Raji (cell line): Measurements from ENCODE around the gene IL25.

Experiments used
- POLR2A ChIP-seq: IDR thresholded peaks from 2 replicates; pipeline ENCODE4 v1.6.1; 2011; ENCODE audit warnings: low read depth, low read length, control low read depth; ENCODE audit not compliant: insufficient read depth

Gene IL25

GRCh38 chr14:23389396-23389795 is 16.8 kb downstream of the IL25 start:
- no peak for TF ChIP-seq POLR2A

DNA sequence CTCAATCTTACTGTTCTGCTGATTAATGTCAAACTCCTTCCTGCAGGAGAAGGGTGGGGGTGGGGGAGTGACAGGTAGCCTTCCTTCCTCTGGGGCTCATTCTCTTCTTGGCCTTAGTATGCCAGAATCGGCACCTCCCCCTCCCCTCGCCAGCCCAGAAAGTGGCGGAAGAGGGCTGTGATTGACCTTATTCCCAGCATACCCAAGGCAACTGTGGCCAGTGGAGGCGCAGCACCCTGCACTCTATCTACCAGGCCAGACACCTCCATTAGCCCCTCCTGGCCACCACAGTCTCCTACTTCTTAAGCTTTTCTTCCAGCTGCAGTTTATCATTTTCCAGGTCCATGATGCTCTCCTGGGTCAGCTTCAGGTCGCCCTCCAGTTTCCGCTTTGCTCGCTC is 20.0 kb downstream of the IL25 start:
- no peak for TF ChIP-seq POLR2A

DNA sequence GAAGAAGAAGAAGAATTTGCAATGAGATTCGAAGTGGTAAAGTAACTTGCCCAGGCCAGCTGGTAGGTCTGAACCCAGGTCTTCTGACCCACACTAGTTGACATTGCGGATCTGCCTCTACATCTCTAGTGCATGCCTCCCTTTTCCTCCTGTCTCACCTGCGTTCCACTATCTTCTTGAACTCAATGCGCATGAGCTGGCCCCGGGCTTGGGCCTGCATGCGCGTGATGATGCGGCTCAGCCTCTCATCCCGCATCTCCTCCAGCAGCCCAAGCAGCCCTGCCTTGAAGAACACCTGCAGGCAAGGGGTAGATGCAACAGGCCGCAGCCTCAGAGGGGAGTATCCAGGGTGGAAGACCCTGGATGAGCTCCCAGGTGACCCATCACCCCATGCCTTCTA is 23.5 kb downstream of the IL25 start:
- no peak for TF ChIP-seq POLR2A

DNA sequence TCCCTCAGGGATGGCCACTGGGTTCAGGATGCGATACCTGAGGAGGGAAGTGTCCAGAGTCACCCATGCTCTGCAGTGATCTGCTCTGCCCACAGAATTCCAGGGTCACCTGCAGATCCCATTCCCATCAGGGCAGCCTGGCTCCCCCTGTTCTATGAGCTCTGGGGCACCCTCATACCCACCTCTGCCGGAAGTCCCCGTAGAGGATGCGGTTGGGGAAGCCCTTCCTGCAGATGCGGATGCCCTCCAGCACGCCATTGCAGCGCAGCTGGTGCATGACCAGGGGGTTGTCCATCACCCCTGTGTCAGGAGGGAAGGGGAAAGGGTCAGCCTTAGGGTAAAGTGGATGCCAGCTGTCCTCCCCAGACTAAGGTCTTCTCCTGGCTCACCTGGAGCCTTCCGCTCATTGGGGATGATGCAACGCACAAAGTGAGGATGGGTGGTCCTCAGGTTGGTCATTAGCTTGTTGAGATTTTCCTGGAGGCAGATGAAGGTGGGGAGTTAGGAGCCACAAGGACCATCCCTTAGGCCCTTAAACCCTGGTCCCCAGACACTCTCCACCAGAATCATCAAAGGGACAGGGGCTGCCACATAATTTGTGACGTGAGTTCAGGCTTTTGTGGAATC is 24.3 kb downstream of the IL25 start:
- TF ChIP-seq POLR2A, result no peak

GRCh38 chr14:23398348-23398747 is 25.7 kb downstream of the IL25 start:
- no peak for TF ChIP-seq POLR2A

DNA sequence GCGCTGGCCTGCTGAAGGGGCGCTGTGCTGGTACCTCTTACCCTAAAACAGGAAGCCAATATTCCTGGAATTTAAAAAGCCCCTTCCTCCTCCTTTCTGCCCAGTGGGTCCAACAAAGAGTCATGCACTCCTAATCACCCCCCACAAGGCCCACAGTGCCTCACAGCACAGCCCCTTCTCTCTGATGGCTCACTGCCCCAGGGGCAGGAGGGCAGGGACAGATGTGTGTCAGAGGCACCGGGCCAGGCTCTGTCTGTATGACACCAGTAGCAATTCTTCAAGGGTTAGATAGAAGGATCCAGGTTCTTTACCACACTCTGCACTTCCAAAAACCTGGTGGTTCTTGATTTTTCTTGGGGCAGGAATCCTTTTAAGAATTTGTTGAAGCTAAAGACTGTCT is 26.5 kb downstream of the IL25 start:
- TF ChIP-seq POLR2A, result no peak

GRCh38 chr14:23399591-23399990 is 27.0 kb downstream of the IL25 start:
- no peak for TF ChIP-seq POLR2A

- no peak for TF ChIP-seq POLR2A
These were observed 28.7 kb downstream of the IL25 start for GRCh38 chr14:23401291-23401690.

- TF ChIP-seq POLR2A, result no peak
These were observed 29.9 kb downstream of the IL25 start for GRCh38 chr14:23402296-23403138.

GRCh38 chr14:23403139-23403438 is 30.5 kb downstream of the IL25 start:
- TF ChIP-seq POLR2A, result no peak

- no peak for TF ChIP-seq POLR2A
These were observed 31.3 kb downstream of the IL25 start for GRCh38 chr14:23403908-23404307.

- TF ChIP-seq POLR2A, result no peak
These were observed 31.8 kb downstream of the IL25 start for GRCh38 chr14:23404331-23404900.

- no peak for TF ChIP-seq POLR2A
These were observed 32.5 kb downstream of the IL25 start for GRCh38 chr14:23405096-23405495.

- no peak for TF ChIP-seq POLR2A
These were observed 33.0 kb downstream of the IL25 start for GRCh38 chr14:23405516-23406025.

- no peak for TF ChIP-seq POLR2A
These were observed 33.6 kb downstream of the IL25 start for GRCh38 chr14:23406244-23406643.

DNA sequence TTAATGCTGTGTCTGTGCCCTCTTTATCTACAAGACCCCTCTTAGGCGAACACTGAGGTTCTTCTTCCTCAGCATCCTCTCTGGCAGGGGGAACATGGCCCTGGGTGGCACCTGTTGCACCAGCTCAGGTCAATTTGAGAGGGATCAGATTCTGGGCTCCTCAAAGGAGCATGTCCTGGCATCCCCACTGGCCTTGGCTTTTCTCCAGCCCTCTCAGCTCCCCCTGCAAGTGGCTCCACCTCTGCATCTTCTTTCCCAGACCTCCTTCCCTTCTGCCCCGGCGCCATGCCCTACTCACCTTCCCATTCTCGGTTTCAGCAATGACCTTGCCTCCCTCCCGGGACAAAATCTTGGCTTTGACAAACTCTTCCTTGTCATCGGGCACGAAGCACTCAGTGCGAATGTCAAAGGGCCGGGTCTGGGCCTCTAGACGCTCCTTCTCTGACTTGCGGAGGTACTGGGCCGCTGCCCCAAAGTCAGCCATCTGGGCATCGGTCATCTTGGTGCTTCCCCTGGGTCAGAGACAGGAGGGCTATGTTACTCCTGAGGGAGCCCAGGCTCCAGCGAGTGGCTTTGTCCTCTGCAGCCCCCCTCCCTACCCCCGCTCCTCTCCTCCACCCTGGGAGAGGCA is 34.2 kb downstream of the IL25 start:
- no peak for TF ChIP-seq POLR2A
